ENCODE data around the gene FUT3. TPM values are rescaled to one million over a fixed set of nuclear protein-coding genes. Genes with fewer than 3 reads are reported as not detected.
A peak's percentile ranks its signal among the peaks of the same experiment; 100 is the strongest.

The FUT3 gene
- total and polyA plus RNA-seq, 9 of the 15 experiments (the other 6 are each of a cell fraction or from before 2014, with no cell fraction given) = 0.09 TPM; not detected in 8

- 0 out of 2 replicates have a peak, but pooled peaks have one; percentile 20 for TF ChIP-seq JUND (IDR thresholded peaks at IDR 0.05; ENCODE audit: borderline replicate concordance, low read depth, low read length)
- no peak for TF ChIP-seq JUND (tag; IDR thresholded peaks at IDR 0.05; ENCODE audit: borderline replicate concordance, low read depth, low read length)
- peak; percentile 78 to 87 (median 84) for TF ChIP-seq CTCF (IDR thresholded peaks at IDR 0.05 in 2 of 3, conservative IDR thresholded peaks at IDR 0.05 in 1 of 3; ENCODE audit: insufficient read depth in 2 of 3, low read depth in 1 of 3, low read length in 3 of 3)
- peak; percentile 31; the same call in 1 of the 2 replicates for TF ChIP-seq HCFC1 (IDR thresholded peaks at IDR 0.05; ENCODE audit: low read depth, low read length)
- peak; percentile 71 for TF ChIP-seq ZNF740 (CRISPR knock-in tag; IDR thresholded peaks at IDR 0.05)
- peak in 1 of 2 experiments; percentile 67; a peak in 2 of 4 replicates for TF ChIP-seq ZNF740 (tag; IDR thresholded peaks at IDR 0.05)
- TF ChIP-seq SMAD4 (CRISPR knock-in tag; conservative IDR thresholded peaks at IDR 0.05) = peak; percentile 51; the same call in 1 of the 2 replicates
- TF ChIP-seq KAT2B (IDR thresholded peaks at IDR 0.05; ENCODE audit: low read depth, low read length) = no peak
- TF ChIP-seq TOE1 (IDR thresholded peaks at IDR 0.05; ENCODE audit: borderline replicate concordance) = peak; percentile 60; the same call in 1 of the 2 replicates
- TF ChIP-seq TOE1 (CRISPR knock-in tag; IDR thresholded peaks at IDR 0.05; ENCODE audit: borderline replicate concordance, low read depth) = no peak
- TF ChIP-seq CBX2 (IDR thresholded peaks at IDR 0.05; ENCODE audit: insufficient read depth, low read length, poor library complexity, severe bottlenecking) = no peak
- TF ChIP-seq KLF16 (IDR thresholded peaks at IDR 0.05) = peak; percentile 35; the same call in 1 of the 2 replicates
- 0 out of 2 replicates have a peak, but pooled peaks have one; percentile 33 for TF ChIP-seq ZBTB2 (IDR thresholded peaks at IDR 0.05)
- TF ChIP-seq ARID1B (IDR thresholded peaks at IDR 0.05) = 0 out of 2 replicates have a peak, but pooled peaks have one; percentile 12
- no peak for TF ChIP-seq JUN (IDR thresholded peaks at IDR 0.05; ENCODE audit: borderline replicate concordance, low read depth, low read length)
- TF ChIP-seq JUN (CRISPR knock-in tag; IDR thresholded peaks at IDR 0.05; ENCODE audit: borderline replicate concordance) = no peak
- no peak for TF ChIP-seq THRA (IDR thresholded peaks at IDR 0.05)
- no peak for TF ChIP-seq ZNF668 (CRISPR knock-in tag; IDR thresholded peaks at IDR 0.05)
- TF ChIP-seq PCBP1 (IDR thresholded peaks at IDR 0.05; ENCODE audit: low read depth, low read length, poor library complexity, severe bottlenecking) = no peak
- TF ChIP-seq NCOA6 (IDR thresholded peaks at IDR 0.05) = peak; percentile 96
Observed at GRCh38 chr19:5805462-5806132, 45.7 kb downstream of the FUT3 start (continued).

Measured in K562 (cell line).